ENCODE data around the gene ERN2. TPM values are rescaled to one million over a fixed set of nuclear protein-coding genes. Genes with fewer than 3 reads are reported as not detected.

ERN2 gene
- total and polyA plus RNA-seq, 2 of the 4 experiments (the other 2 are of a cell fraction) = 0.39 to 0.54 TPM

GRCh38 chr16:23724785-23725131 lies 11.7 kb upstream of the ERN2 start:
- Histone ChIP-seq H4K8ac (ENCODE audit: low read depth in 2 of 2, low read length in 2 of 2) (no peak overlapping the region), H2AFZ (replicated peaks; ENCODE audit: low read length, poor library complexity) (no peak overlapping the region), H3K9me3 (ENCODE audit: control insufficient read depth, insufficient read depth, low read length) (no peaks in the 10 kb centered on the region), H3K36me3 (ENCODE audit: control insufficient read depth, insufficient read depth, low read length) (no peaks in the 10 kb centered on the region), H3K4me2 (ENCODE audit: low read depth, low read length) (no peak overlapping the region), H3K79me1 (ENCODE audit: low read depth in 1 of 2, low read length in 2 of 2) (no peaks in the 10 kb centered on the region), H3K14ac (replicated peaks; ENCODE audit: low read depth, low read length) (no peak overlapping the region), H4K20me1 (ENCODE audit: insufficient read depth, low read length) (no peaks in the 10 kb centered on the region), H3K4ac (ENCODE audit: low read depth, low read length) (no peak overlapping the region), H2BK20ac (ENCODE audit: low read depth, low read length) (no peak overlapping the region), H4K5ac (ENCODE audit: low read depth, low read length) (no peak overlapping the region), H3K27ac (ENCODE audit: insufficient read depth, low read length) (no peak overlapping the region), H2BK5ac (ENCODE audit: low read depth, low read length, poor library complexity, severe bottlenecking) (no peak overlapping the region), H2AK9ac (replicated peaks; ENCODE audit: low read depth, low read length, poor library complexity) (no peak overlapping the region), H3K23ac (ENCODE audit: low read depth, low read length) (no peak overlapping the region), H4K91ac (ENCODE audit: insufficient read depth, low read depth, low read length) (no peak overlapping the region), H3K56ac (ENCODE audit: extremely low read depth, insufficient read depth, low read length) (no peak overlapping the region), H3K27me3 (ENCODE audit: control insufficient read depth, insufficient read depth, low read length) (no peaks in the 10 kb centered on the region), H2BK15ac (ENCODE audit: low read depth, low read length) (no peak overlapping the region), H2BK120ac (ENCODE audit: low read depth, low read length) (no peak overlapping the region), H3K9me1 (ENCODE audit: insufficient read depth, low read length) (no peaks in the 10 kb centered on the region), H2AK5ac (ENCODE audit: low read depth, low read length) (no peak overlapping the region), H3K4me1 (ENCODE audit: control insufficient read depth, insufficient read depth, low read length) (no peaks in the 10 kb centered on the region), H3K9ac (ENCODE audit: low read depth, low read length) (no peak overlapping the region), H3K18ac (ENCODE audit: low read depth, low read length) (no peak overlapping the region), H3K4me3 (ENCODE audit: insufficient read depth, low read depth, low read length) (no peak overlapping the region)
- TF ChIP-seq CTCF (conservative IDR thresholded peaks at IDR 0.05; ENCODE audit: low read depth, low read length) = no peak
- no peak for TF ChIP-seq BHLHE40 (IDR thresholded peaks at IDR 0.05; ENCODE audit: low read depth, low read length)
- TF ChIP-seq MAZ (IDR thresholded peaks at IDR 0.05; ENCODE audit: borderline replicate concordance, low read depth, low read length) = no peak
- no peak for TF ChIP-seq RFX5 (IDR thresholded peaks at IDR 0.05; ENCODE audit: low read depth, low read length)
- TF ChIP-seq CEBPB (IDR thresholded peaks at IDR 0.05; ENCODE audit: low read depth, low read length) = no peak
- no peak for TF ChIP-seq FOS (IDR thresholded peaks at IDR 0.05; ENCODE audit: low read depth, low read length)
- no peak for TF ChIP-seq SMC3 (IDR thresholded peaks at IDR 0.05; ENCODE audit: low read depth, low read length)
- TF ChIP-seq USF2 (IDR thresholded peaks at IDR 0.05; ENCODE audit: low read depth, low read length) = no peak
- no peak for TF ChIP-seq ELK1 (IDR thresholded peaks at IDR 0.05; ENCODE audit: borderline replicate concordance, low read depth, low read length)
- TF ChIP-seq MXI1 (IDR thresholded peaks at IDR 0.05; ENCODE audit: borderline replicate concordance, low read depth, low read length) = no peak
- no peak for TF ChIP-seq POLR2A (IDR thresholded peaks at IDR 0.05; ENCODE audit: low read depth, low read length)
- TF ChIP-seq MAFK (IDR thresholded peaks at IDR 0.05; ENCODE audit: low read depth, low read length) = no peak
- TF ChIP-seq RCOR1 (IDR thresholded peaks at IDR 0.05; ENCODE audit: insufficient replicate concordance, low read length) = no peak
- TF ChIP-seq RAD21 (IDR thresholded peaks at IDR 0.05; ENCODE audit: low read length) = no peak
- no peak for TF ChIP-seq NFE2L2 (IDR thresholded peaks at IDR 0.05; ENCODE audit: low read depth, low read length)
- TF ChIP-seq CHD1 (IDR thresholded peaks at IDR 0.05; ENCODE audit: low read depth, low read length) = no peak
- dilution Hi-C loops (cut with HindIII; ENCODE audit: low sequenced_read_pairs, unreplicated experiment) = no loop called here
- CTCF ChIA-PET = no interaction called here
- ATAC-seq (ENCODE audit: low read depth) = no peak
- in situ Hi-C loops (cut with MboI; ENCODE audit: low sequenced_read_pairs) = no loop called here
- no peak for DNase-seq
- no TSS peak for BruUV-seq (replicated peaks)
- no CpG with 5 or more reads among the region's 3 CpGs for whole genome bisulfite sequencing, 2 experiments (ENCODE audit: extremely low coverage in 2 of 2, insufficient read length in 1 of 2)
- intact Hi-C loops (cut with micrococcal nuclease) = no loop called here
- POLR2A ChIA-PET (ENCODE audit: unreplicated experiment) = no interaction called here
